ENCODE measurements around the gene PLOD2.

- TF ChIP-seq POLR2A (IDR thresholded peaks at IDR 0.05) (no peak), CTCF (IDR thresholded peaks at IDR 0.05 in 4 of 5, conservative IDR thresholded peaks at IDR 0.05 in 1 of 5) (no peak)
These were observed 32.8 kb downstream of the PLOD2 start for GRCh38 chr3:146128179-146128578.

Measured in gastrocnemius medialis (tissue), 4 donors.